K562 (cell line): ENCODE measurements around the gene MSMO1. TPM values are rescaled to one million over a fixed set of nuclear protein-coding genes. Genes with fewer than 3 reads are reported as not detected.

Experiments used
- ATAC-seq: fragments of 200-7000 bp; cut with Tn5 transposase; 3 replicates; pipeline ENCODE4 v1.9.1; 2020; ENCODE audit warnings: moderate library complexity
- BruUV-seq: library from RNA; stranded (reverse); fragments of 400-500 nt; replicated peaks from 2 replicates; lab custom pipeline; 2021; lab: Mats Ljungman, UMichigan
- CTCF ChIA-PET: fragments of 300-600 bp; formaldehyde crosslinking; extraction: SDS; loops from one replicate; lab custom pipeline; 2021; ENCODE audit warnings: low intra/inter-chr PET ratio; lab: Yijun Ruan, JAX
- POLR2A ChIA-PET: fragments of 300-600, 350-650 bp; sonication (Branson Sonifier 250); formaldehyde crosslinking; extraction: SDS; loops from one replicate; lab custom pipeline; 2021; ENCODE audit warnings: antibody characterized with exemption, inconsistent platforms; lab: Yijun Ruan, JAX
- DNase-seq, 4 experiments: peaks; one replicate each; pipeline versions ENCODE4 v3.0.0 to v3.0.0-alpha.2; 2011 to 2018; ENCODE audit warnings: low spot score in 3 of 4, mixed read lengths in 3 of 4; ENCODE audit errors: extremely low read depth in 1 of 4
- FAIRE-seq: peaks from 2 replicates; lab custom pipeline; 2011; peaks lifted over from hg19 to GRCh38; lab: Jason Lieb, UNC
- H2AFZ ChIP-seq: 2 replicates; pipeline ENCODE4 v1.6.0; 2011; ENCODE audit warnings: low read depth, low read length, control low read depth, inconsistent platforms
- H3K27ac ChIP-seq: fragments of 200-600 bp; 3 replicates; pipeline ENCODE4 v1.8.0; 2011; ENCODE audit warnings: low read depth, mild to moderate bottlenecking, control low read depth, inconsistent platforms, low read length, moderate library complexity, mixed read lengths; ENCODE audit errors: extremely low read depth
- H3K27me3 ChIP-seq, 2 experiments: fragments of 300-600 bp in 1 of 2; 2 replicates in 1 of 2; 3 replicates in 1 of 2; pipeline versions ENCODE4 v1.6.0 to v1.8.0; 2011; ENCODE audit warnings: inconsistent platforms in 2 of 2, low read length in 2 of 2, mild to moderate bottlenecking in 1 of 2, mixed read lengths in 1 of 2, moderate library complexity in 1 of 2; ENCODE audit not compliant: control insufficient read depth in 2 of 2, insufficient read depth in 2 of 2
- H3K36me3 ChIP-seq: fragments of 300-600 bp; 3 replicates; pipeline ENCODE4 v1.8.0; 2011; ENCODE audit warnings: mild to moderate bottlenecking, low read length, inconsistent platforms; ENCODE audit not compliant: control insufficient read depth, insufficient read depth
- H3K4me1 ChIP-seq, 2 experiments: fragments of 200-600 bp in 1 of 2; replicated peaks in 1 of 2; 2 replicates in 1 of 2; 3 replicates in 1 of 2; pipeline versions ENCODE4 v1.5.1 to v1.8.0; 2011; ENCODE audit warnings: inconsistent platforms in 2 of 2, low read length in 2 of 2, mild to moderate bottlenecking in 1 of 2, mixed read lengths in 1 of 2, moderate library complexity in 1 of 2; ENCODE audit not compliant: control insufficient read depth in 2 of 2, insufficient read depth in 2 of 2
- H3K4me2 ChIP-seq: 2 replicates; pipeline ENCODE4 v1.6.1; 2011; ENCODE audit warnings: low read length, control low read depth, inconsistent platforms, mixed read lengths; ENCODE audit not compliant: insufficient read depth
- H3K4me3 ChIP-seq: fragments of 200-600 bp; sonication (generic), shearing (Covaris generic); 2 replicates; pipeline ENCODE4 v1.5.1; 2016; ENCODE audit warnings: control low read depth, inconsistent platforms
- H3K79me2 ChIP-seq: fragments of 200-600 bp; 3 replicates; pipeline ENCODE4 v1.8.0; 2011; ENCODE audit warnings: low read length, inconsistent platforms; ENCODE audit not compliant: control insufficient read depth, insufficient read depth
- H3K9ac ChIP-seq, 2 experiments: 2 replicates each; pipeline versions ENCODE4 v1.6.0 to v1.6.1; 2011; ENCODE audit warnings: low read depth in 2 of 2, low read length in 2 of 2, control low read depth in 1 of 2, inconsistent platforms in 1 of 2, mild to moderate bottlenecking in 1 of 2, mixed read lengths in 1 of 2; ENCODE audit not compliant: insufficient read depth in 1 of 2
- H3K9me1 ChIP-seq: one replicate; pipeline ENCODE4 v1.6.0; 2011; ENCODE audit warnings: inconsistent platforms, mild to moderate bottlenecking, low read length, moderate library complexity; ENCODE audit not compliant: control insufficient read depth, insufficient read depth
- H3K9me3 ChIP-seq: replicated peaks from 2 replicates; pipeline ENCODE4 v1.5.1; 2011; ENCODE audit warnings: low read depth, low read length, inconsistent platforms; ENCODE audit not compliant: control insufficient read depth, insufficient read depth
- H4K20me1 ChIP-seq: replicated peaks from 2 replicates; pipeline ENCODE4 v1.6.1; 2011; ENCODE audit warnings: low read length, inconsistent platforms, mixed read lengths; ENCODE audit not compliant: control insufficient read depth, insufficient read depth
- C11orf30 ChIP-seq: fragments of 450-650 bp; IDR thresholded peaks from 2 replicates; pipeline ENCODE4 v1.6.1; 2016; ENCODE audit warnings: low read depth, mild to moderate bottlenecking
- ETV5 ChIP-seq: sonication (generic); formaldehyde crosslinking; IDR thresholded peaks from 2 replicates; pipeline ENCODE4 v1.4.0; 2020; ENCODE audit warnings: low read depth, mild to moderate bottlenecking, missing genetic modification reagents
- IRF1 ChIP-seq: sonication (generic); formaldehyde crosslinking; IDR thresholded peaks from 2 replicates; pipeline ENCODE4 v1.8.0; 2022; ENCODE audit warnings: missing genetic modification reagents, mild to moderate bottlenecking, borderline replicate concordance
- MAFF ChIP-seq: IDR thresholded peaks from 2 replicates; pipeline ENCODE4 v1.6.1; 2012; ENCODE audit warnings: low read length, improper control_type of control experiment
- MAFG ChIP-seq: fragments of 450-650 bp; conservative IDR thresholded peaks from 2 replicates; pipeline ENCODE4 v1.6.1; 2016; ENCODE audit warnings: missing genetic modification characterization, missing compliant biosample characterization
- MAFK ChIP-seq: IDR thresholded peaks from 2 replicates; pipeline ENCODE4 v1.6.1; 2011; ENCODE audit warnings: low read length, improper control_type of control experiment
- MTF1 ChIP-seq: fragments of 250-450 bp; sonication (Bioruptor Pico); IDR thresholded peaks from 2 replicates; pipeline ENCODE4 v1.9.0; 2021; ENCODE audit warnings: moderate library complexity, mild to moderate bottlenecking, inconsistent platforms, borderline replicate concordance
- PHF21A ChIP-seq: fragments of 450-650 bp; IDR thresholded peaks from 2 replicates; pipeline ENCODE4 v1.6.1; 2017; ENCODE audit warnings: low read depth, borderline replicate concordance
- ZNF316 ChIP-seq: fragments of 450-650 bp; IDR thresholded peaks from 2 replicates; pipeline ENCODE4 v1.6.1; 2016
- ZNF57 ChIP-seq: fragments of 450-650 bp; formaldehyde crosslinking; IDR thresholded peaks from 2 replicates; pipeline ENCODE4 v1.4.0; 2020; ENCODE audit warnings: mild to moderate bottlenecking, moderate library complexity
- ZSCAN32 ChIP-seq: fragments of 450-650 bp; formaldehyde crosslinking; IDR thresholded peaks from 2 replicates; pipeline ENCODE4 v1.4.0; 2020; ENCODE audit warnings: mild to moderate bottlenecking, moderate library complexity
- WGBS: fragments of 100-300 bp; shearing (Covaris generic); methylation state at CpG from one replicate; pipeline ENCODE4 v1.1.6; 2016; ENCODE audit warnings: low coverage, mixed read lengths; ENCODE audit not compliant: insufficient coverage; ENCODE audit errors: missing lambda C conversion rate; 5-methylcytosine and 5-hydroxymethylcytosine counted together
- in situ Hi-C: fragments of 300-500 bp; cut with MboI; formaldehyde crosslinking; loops from 4 replicates; pipeline ENCODE4 v1.15.0; 2018; ENCODE audit warnings: inconsistent platforms, mixed read lengths
- intact Hi-C: fragments of 100-400 bp; cut with micrococcal nuclease; formaldehyde crosslinking; loops from 2 replicates; pipeline ENCODE4 v1.14.2; 2022
- polyA plus RNA-seq, 8 experiments: library from polyadenylated mRNA; depleted of rRNA in 4 of 8; stranded (reverse) in 5 of 8; unstranded in 3 of 8; fragments of >200 nt; fragmentation: Nextera tagmentation in 2 of 8; fragmentation: Illumina TruSeq in 1 of 8; extraction: Ambion mirVana in 2 of 8; extraction: Trizol in 1 of 8; gene quantifications; 2 replicates each; pipeline versions ENCODE4 v1.2.1 to v1.2.3, GENCODE V29; 2011 to 2014; ENCODE audit warnings: inconsistent platforms in 1 of 8, missing spikeins in 1 of 8
- total RNA-seq, 7 experiments: library from RNA; depleted of rRNA in 6 of 7; stranded (reverse); fragments of >200 nt in 6 of 7; fragmentation: Illumina TruSeq in 2 of 7; extraction: Trizol in 2 of 7; gene quantifications; 2 replicates each; pipeline versions ENCODE4 v1.2.1 to v1.2.3, GENCODE V29; 2011 to 2021; ENCODE audit warnings: low replicate concordance in 1 of 7

MSMO1 gene
- total and polyA plus RNA-seq, 9 of the 15 experiments (the other 6 are each of a cell fraction or from before 2014, with no cell fraction given) = 32.0 to 172 (median 63.5) TPM

DNA sequence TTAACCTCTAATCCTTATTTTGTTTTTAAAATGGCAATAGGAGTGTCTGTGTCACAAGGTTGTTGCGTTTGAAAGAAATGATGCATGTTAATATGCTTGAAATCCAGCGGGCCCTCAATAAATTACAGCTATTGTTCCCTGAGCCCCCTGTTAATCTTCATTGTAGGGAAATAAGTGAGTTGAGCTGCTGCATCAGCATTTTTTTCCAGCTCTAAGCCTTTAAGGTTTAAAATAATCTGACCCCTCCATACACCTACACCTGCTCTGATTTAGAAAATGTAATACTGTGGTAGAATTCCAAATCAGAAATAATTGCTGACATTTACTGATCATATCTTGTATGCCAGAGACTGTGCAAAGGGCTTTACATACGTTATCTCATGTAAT lies 2.6 kb upstream of the MSMO1 start:
- H4K20me1 ChIP-seq = peaks cover 8% of the 10 kb centered on the region; the same call in 1 of the 2 replicates
- no peaks in the 10 kb centered on the region for H3K27me3 ChIP-seq
- no TSS peak for BruUV-seq
- in situ Hi-C loops (loop anchor here (5.0 kb wide), 1 partner anchor 118 kb away; the partner anchor contains the start of gene KLHL2), intact Hi-C loops (no loop called here)
- peaks cover 34% of the 10 kb centered on the region for H3K79me2 ChIP-seq
- H3K36me3 ChIP-seq = no peaks in the 10 kb centered on the region; the same call in 2 of the 3 replicates
- WGBS = 82% methylated on average over 3 of the region's 3 CpGs
- no peak overlapping the region for H3K4me2 ChIP-seq
- FAIRE-seq (no peak), ATAC-seq (no peak), DNase-seq (no peak)
- no peaks in the 10 kb centered on the region for H3K9me3 ChIP-seq
- ChIA-PET CTCF (no interaction called here), POLR2A (interaction anchor here (0.9 kb wide), 1 partner anchor 17 kb away, joined by 3 read pairs; no protein-coding TSS in a partner anchor)
- H3K27ac ChIP-seq = no peak overlapping the region
- TF ChIP-seq MAFG (peak; percentile 71), C11orf30 (peak; percentile 86), ETV5 (CRISPR knock-in tag) (no peak), ZNF316 (peak; percentile 91), MAFF (peak; percentile 63), MAFK (peak; percentile 71), ZSCAN32 (no peak), PHF21A (no peak), MTF1 (CRISPR knock-in tag) (no peak), IRF1 (CRISPR knock-in tag) (no peak), ZNF57 (CRISPR knock-in tag) (no peak)
- no peak overlapping the region for H3K4me3 ChIP-seq
- no peaks in the 10 kb centered on the region for H3K9me1 ChIP-seq
- H3K9ac ChIP-seq = no peak overlapping the region
- no peak overlapping the region for H2AFZ ChIP-seq
- peaks cover 0 to 26% of the 10 kb centered on the region in 2 experiments; a peak in 2 of 5 replicates for H3K4me1 ChIP-seq
